HG03039 (cell line): ENCODE data around the gene DEF6.

Experiments used
- ATAC-seq: cut with Tn5 transposase; IDR thresholded peaks from one replicate; pipeline ENCODE4 v1.9.1; 2021; ENCODE audit warnings: mild to moderate bottlenecking, moderate library complexity; ENCODE audit not compliant: unreplicated experiment

Gene DEF6

GRCh38 chr6:35370124-35370741, 72.6 kb downstream of the DEF6 start:
- ATAC-seq: no peak

GRCh38 chr6:35370785-35371493, 73.3 kb downstream of the DEF6 start:
- no peak for ATAC-seq
